MG63 (cell line): ENCODE data around the gene KDM7A. TPM values are rescaled to one million over a fixed set of nuclear protein-coding genes. Genes with fewer than 3 reads are reported as not detected.

ENCODE experiments used
- DNase-seq: peaks from one replicate; pipeline ENCODE4 v3.0.0-alpha.2; 2020
- H3K27me3 ChIP-seq: fragments of 250-450 bp; sonication (Bioruptor Pico); 2 replicates; pipeline ENCODE4 v1.5.1; 2020; ENCODE audit warnings: mild to moderate bottlenecking, moderate library complexity
- H3K36me3 ChIP-seq: fragments of 250-450 bp; sonication (Bioruptor Pico); 2 replicates; pipeline ENCODE4 v1.5.1; 2020; ENCODE audit warnings: mild to moderate bottlenecking, moderate library complexity
- H3K4me3 ChIP-seq: fragments of 250-450 bp; sonication (Bioruptor Pico); 2 replicates; pipeline ENCODE4 v1.5.1; 2020; ENCODE audit warnings: mild to moderate bottlenecking, moderate library complexity
- H3K9me3 ChIP-seq: fragments of 250-450 bp; sonication (Bioruptor Pico); 2 replicates; pipeline ENCODE4 v1.5.1; 2020; ENCODE audit warnings: mild to moderate bottlenecking, moderate library complexity
- total RNA-seq: library from RNA; depleted of rRNA; stranded (reverse); fragments of >200 nt; shearing (Covaris generic); gene quantifications from 2 replicates; pipeline ENCODE4 v1.2.3, GENCODE V29; 2014; ENCODE audit warnings: low replicate concordance; rRNA removed

KDM7A gene
- total RNA-seq, 1 experiment from 2014 or later, result 0.46 TPM

DNA sequence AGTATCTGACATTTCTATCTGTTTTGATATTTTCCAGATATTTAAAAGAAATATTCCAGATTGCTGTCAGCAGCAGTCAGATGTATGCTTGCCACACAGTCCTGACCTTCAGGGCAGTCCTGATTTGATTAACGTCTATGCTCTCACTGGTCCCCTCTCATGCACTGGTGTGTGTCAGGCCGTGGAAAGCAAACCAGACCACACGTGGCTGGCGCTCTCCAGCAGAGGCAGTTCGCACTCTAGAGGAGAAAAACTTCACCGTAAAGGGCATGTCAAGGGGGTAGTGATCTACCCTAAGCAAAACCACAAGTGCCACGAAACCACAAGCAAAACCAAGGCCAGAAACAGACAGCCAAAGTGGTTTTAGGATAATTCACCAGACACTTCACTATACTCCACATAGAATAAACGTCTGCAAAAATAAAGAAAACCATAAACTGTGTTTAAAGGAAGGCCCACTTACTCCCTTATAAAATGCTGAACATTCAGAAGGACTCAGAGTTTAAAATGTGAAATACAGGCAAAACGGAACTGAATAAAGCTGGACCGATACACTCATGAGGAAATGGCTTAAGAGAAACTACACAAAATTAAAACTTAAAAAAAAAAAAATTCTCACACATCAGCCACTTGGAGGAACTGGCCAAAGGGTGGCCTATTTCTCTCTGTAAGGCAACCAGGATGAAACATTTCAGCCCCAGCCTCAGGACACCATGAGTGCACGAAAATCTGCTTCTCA lies 140.4 kb downstream of the KDM7A start:
- Histone ChIP-seq H3K36me3 (peaks cover under 1% of the 10 kb centered on the region), H3K9me3 (no peaks in the 10 kb centered on the region), H3K4me3 (no peak overlapping the region), H3K27me3 (no peaks in the 10 kb centered on the region)
- no peak for DNase-seq

DNA sequence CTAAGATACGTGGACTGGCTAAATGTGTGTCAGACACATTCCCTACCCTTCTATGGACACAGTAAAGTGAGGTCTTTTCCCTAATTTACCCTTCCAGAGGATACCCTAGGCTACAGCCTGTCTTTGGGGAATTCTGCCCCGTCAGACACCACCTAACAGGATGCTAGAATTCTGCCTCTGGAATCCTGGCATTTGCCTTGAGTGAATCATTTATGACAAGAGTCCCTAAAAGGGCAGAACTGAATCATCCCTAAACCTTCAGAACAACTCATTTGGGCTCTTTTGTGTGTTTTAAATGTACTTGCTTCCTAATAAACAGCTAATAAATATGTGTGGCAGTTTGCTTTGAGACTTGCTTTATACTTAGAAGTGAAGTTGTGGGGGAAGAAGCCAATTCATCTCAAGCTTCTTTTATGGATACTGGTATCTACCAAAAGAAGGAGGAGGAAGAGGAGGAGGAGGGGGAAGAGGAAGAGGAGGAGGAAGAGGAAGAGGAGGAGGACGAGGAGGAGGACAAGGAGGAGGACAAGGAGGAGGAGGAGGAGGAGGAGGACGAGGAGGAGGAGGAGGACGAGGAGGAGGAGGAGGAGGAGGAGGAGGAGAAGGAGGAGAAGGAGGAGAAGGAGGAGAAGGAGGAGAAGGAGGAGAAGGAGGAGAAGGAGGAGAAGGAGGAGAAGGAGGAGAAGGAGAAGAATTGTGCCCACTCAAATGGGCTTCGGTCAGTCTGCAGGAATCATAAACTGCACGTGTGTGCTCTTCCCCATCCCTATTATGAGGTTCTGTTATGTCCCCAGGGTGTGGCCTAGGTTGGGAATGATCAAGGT lies 141.2 kb downstream of the KDM7A start:
- no peaks in the 10 kb centered on the region for H3K9me3 ChIP-seq
- peak; percentile 22 for DNase-seq
- H3K4me3 ChIP-seq, result no peak overlapping the region

More for the DNA sequence above, 141.2 kb downstream of the KDM7A start:
- Histone ChIP-seq H3K27me3 (no peaks in the 10 kb centered on the region), H3K36me3 (no peaks in the 10 kb centered on the region; the same call in 1 of the 2 replicates)

Other genes with a start within 250 kb of the KDM7A start
- gene PARP12, start 114.0 kb downstream of the KDM7A start, total RNA-seq, result 21.4 and 24.9 TPM in 2 replicates
- gene SLC37A3, start 221.5 kb upstream of the KDM7A start, total RNA-seq, result 14.7 and 32.2 TPM in 2 replicates
- not detected in 2 replicates for gene RAB19, start 227.1 kb upstream of the KDM7A start, total RNA-seq